ENCODE results near the gene POLR3G. TPM values are rescaled to one million over a fixed set of nuclear protein-coding genes. Genes with fewer than 3 reads are reported as not detected.

Gene POLR3G
- polyA plus RNA-seq, 3 donors, result 0.74 to 2.9 (median 0.74) TPM

Other genes with a start within 250 kb of the POLR3G start
- 10 to 100 TPM in 2 of 3 donors, 1 to 10 TPM in 1; 6.0 to 40.0 (median 11.7) TPM for gene CETN3, start 65.1 kb upstream of the POLR3G start, polyA plus RNA-seq
- gene MBLAC2, start 93 bp upstream of the POLR3G start, polyA plus RNA-seq, result 1 to 10 TPM; 1.9 to 2.4 (median 2.1) TPM
- gene LYSMD3, start 54.7 kb downstream of the POLR3G start, polyA plus RNA-seq, result 1 to 10 TPM; 3.5 to 9.2 (median 5.4) TPM
- gene ADGRV1, start 83.9 kb downstream of the POLR3G start, polyA plus RNA-seq, result 1 to 10 TPM in 1 of 3 donors, under 1 TPM in 2; 0.33 to 1.6 (median 0.34) TPM